HG03460 (cell line): Measurements from ENCODE around the gene WDSUB1.

ENCODE experiments used
- ATAC-seq: cut with Tn5 transposase; IDR thresholded peaks from one replicate; pipeline ENCODE4 v1.9.1; 2021; ENCODE audit not compliant: unreplicated experiment

Gene WDSUB1

DNA sequence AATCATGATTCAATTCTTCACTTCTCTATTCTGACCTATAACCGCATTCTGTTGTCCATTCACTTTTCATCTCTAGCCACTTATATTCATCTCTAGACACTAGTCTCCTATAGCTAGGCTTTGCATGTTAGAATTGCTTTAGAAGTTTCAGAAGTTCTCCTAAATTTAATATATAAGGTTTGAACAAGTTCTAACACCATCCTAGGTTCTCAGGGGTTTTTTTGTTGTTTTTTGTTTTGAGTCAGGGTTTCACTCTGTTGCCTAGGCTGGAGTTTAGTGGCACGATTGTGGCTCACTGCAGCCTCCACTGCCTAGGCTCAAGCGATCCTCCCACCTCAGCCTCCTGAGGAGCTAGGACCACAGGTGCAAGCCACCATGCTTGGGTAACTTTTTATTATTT is 19.9 kb downstream of the WDSUB1 start:
- ATAC-seq: no peak

DNA sequence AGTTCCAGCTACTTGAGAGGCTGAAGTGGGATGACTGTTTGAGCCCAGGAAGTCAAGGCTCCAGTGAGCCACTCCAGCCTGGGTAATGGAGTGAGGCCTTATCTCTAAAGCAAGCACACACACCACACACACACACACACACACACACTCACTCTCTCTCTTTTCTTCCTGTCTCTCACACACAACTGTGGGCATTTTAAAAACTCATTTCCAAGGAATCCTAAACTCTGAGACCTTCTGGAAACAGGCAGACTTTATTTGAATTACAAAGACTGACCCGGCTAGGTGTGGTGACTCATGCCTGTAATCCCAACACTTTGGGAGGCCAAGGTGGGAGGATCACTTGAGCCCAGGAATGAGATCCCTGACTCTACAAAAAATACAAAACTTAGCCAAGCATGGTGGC is 21.3 kb downstream of the WDSUB1 start:
- ATAC-seq: no peak

DNA sequence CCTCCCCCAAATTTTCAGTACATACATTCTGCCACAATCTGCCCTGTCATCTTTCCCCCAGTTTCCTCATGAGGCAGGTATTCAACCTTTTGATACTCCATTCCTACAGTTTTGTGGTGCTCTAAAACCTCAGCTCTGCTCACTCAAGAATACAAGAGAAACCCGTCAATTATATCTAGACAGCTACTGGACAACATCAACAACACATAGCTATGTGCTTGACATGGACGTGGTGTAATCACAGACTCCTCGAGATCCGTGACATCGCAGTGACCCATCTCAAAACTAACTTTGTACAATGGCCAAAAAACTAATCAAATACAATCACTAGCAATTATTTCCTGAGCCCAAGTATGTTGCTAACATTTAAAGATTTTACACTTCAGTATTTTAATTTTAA is 23.6 kb downstream of the WDSUB1 start:
- ATAC-seq: no peak

DNA sequence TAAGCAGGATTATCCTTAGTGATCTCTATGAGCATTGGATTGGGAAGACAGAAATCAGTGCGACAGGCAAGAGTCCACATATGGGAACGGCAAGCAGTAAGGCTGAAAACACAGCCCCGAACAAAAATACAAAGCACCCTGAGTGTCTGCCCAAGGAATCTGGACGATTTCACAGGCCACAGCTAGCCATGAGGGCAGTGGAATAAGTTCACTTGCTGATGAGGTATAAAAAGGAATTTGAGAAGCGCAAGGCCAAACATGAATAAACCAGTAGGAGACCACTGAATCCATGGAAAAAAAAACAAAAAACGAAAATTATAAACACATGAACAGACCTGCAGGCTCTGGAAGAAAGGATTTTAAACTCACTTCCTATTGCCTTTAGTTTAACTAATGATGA is 24.3 kb downstream of the WDSUB1 start:
- ATAC-seq: no peak

DNA sequence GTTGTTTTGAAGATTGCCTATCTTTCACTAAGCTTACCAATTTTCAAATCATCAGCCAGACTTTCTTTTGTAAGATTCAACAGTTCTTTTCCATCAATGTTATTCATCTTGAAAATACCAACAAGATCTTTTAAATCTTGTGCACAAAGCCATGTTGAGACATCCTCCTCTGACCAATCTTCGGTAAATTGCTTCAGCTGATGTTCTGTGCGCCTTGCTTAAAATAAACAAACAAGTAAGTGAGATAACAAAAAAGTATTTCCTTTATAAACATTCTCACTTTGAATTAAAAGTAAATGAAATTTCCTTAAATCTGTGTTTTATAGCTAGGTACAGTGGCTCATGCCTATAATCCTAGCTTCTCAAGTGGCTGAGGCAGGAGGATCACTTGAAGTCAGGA is 30.3 kb downstream of the WDSUB1 start:
- no peak for ATAC-seq

DNA sequence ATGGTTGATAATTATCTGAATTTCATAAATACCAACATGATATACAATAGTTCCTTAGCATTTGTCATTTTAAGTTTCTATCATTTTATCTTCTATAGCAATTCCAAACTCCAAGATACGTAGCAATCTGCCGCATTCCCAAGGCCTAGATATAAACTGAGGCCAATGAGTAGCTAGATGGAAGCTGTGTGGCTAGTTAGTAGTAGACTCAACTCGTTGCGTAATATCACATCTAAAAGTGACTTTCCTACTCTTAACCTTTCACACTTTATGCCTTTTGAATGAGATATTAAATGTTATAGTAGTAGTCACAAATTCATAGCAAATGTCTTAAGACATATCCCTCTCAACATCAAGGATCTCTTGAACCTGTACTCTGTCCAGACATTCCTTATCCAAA is 33.6 kb downstream of the WDSUB1 start:
- no peak for ATAC-seq

DNA sequence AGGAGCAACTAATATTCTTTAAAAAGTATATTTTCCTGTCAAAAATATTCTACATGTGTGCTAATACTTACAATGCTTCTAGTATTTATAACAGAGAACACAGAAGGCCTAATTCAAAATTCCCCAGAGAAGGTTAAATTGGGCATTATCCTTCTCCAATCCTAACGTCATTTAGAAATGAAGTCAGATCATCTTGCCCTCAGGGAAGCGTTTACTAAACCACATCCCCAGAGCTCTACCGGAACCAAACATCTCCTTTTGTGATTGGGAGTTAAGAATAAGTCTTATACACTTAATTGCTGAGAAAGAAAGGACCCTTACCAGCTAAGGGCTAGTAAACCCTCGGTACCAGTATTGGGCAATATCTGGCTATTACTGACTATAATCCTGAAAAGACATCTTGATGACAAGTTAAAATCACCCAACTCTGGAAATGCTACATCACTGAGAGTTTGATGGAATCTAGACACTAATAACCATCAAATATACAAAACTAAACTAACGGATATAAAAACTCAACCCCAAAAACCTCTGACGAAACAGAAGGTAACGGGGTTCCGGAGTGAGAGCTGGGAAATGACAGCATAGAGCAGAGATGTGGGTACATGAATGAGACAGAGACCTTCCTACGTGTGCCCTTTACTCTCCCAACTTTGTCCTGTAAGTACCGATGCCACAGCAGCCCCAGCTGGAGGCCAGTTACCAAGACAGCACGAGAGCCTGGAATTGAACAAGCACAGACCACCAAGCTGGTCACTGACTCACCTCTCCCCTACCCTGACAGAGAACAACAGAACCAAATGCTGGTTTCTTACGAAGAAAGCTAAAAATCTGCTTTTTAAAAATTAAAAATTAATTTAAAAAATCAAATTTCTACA is 35.0 kb downstream of the WDSUB1 start:
- ATAC-seq: no peak

DNA sequence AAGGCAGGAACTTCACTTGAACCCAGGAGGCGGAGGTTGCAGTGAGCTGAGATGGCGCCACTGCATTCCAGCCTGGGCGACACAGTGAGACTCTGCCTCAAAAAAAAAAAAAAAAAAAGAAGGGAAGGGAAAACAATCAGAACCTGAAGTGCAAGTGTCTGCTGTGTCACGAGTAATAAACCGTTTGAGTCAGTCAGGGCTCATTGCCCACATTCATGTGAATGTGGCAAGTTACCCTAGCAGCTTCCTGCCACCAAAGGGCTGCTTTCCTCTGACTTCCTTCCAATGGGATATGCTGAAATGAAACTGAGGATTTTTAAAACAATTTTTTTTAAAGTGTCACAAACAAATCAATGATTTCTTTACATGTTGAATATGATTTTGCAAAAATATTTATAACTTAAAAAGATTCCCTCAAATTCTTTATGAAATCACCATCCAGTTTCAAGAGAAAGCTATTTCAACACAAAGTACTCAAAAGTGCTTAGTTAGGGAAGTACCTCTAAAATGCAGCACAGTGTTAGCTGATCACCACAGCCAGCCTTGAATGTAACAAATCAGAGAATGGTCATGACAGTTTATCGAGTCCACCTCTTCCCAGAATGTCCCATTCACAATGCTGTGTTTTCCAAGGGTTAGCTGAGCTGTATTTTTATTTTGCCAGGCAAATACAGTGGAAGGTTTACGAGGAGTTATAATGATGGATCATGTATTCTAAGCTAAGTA is 36.4 kb downstream of the WDSUB1 start:
- ATAC-seq: peak; percentile 83

DNA sequence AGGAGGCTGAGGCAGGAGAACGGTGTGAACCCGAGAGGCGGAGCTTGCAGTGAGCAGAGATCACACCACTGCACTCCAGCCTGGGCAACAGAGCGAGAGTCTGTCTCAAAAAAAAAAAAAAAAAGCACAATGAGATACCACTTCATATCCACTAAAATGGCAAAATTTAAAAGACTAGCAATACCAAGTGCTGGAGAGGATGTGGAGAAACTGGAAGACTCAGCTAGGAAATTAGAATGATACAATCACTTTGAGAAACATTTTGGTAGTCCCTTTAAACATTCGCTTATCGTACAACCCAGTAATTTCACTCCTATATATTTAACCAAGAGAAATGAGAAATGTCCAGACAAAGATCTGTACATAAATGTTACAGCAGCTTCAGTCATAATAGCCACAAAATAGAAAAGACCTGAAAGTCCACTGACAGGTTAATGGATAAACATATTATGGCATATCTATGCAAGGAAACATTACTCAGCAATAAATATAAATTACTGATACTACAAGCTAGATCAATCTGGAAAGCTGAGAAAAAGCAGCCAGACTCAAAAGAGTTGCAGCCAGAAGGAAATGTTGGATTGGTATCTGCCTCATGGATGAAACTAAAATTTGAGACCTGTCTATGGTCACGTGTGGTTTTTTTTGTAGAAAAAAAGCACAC is 40.0 kb downstream of the WDSUB1 start:
- ATAC-seq: no peak

DNA sequence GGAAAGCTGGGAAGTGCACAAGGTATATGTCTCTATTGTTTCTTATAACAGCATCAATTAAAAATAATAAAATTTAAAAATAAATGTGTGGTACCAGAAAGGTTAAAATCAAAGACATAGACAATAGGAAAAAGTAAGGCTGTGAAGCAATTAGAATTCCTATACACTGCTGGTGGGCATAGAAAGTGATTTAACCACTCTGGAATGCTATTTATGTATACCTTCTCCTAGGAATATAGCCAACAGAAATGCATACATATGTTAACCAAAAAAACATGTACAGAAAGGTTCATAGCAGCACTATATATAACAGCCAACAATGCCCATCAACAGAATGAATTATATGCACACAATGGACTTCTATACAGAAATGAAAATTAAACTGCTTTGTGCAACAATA is 43.0 kb downstream of the WDSUB1 start:
- no peak for ATAC-seq

DNA sequence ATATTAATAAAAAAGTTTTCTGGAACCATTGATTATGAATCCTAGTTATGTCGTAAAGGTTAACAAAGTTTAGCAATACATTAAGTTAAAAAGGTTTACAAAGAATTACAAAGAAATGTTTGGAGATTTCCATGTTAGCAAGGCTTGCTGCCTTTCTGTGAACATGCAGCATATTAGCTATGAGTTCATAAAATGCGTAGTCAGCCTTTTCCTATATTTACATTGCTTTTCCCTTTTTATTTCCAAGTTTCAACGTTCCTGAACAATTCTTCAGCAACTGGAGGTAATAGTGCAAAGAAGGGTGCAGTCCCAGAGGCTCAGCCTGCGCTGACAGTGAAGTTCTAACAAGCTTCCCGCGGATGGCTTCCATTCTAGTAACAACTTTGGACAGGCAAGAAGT is 51.6 kb downstream of the WDSUB1 start:
- no peak for ATAC-seq

DNA sequence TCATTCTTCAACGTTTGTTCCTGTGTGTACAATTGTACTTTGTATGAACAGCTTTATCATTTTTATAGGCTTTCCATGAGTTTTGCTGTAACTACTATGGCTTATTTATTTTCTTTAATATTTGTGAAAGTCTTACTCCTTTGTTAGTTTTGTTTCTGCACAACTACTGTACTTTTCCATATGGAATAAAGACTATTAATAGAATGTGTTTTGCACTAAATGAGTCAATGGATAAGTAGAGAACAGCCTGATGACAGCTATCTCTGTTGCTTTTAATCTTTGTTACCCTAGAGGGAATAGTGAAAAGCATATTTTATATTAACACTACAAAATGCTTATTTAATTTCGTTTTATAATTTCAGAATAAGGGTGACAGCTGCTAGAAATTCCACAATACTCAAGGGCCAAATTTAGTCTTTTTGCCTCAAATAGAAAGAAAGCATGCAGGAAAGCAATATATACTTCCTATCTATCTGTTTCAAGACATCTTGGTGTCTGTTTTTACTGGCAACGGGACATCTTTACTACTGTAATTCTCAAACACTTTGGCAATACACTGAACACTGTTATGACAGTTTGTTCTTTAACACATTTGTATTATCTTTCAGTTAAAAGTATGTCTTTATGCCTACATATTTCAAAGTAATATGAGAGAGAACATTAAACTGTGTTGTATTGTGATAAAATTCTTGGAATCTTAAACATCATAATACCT is 53.9 kb downstream of the WDSUB1 start:
- ATAC-seq: no peak

DNA sequence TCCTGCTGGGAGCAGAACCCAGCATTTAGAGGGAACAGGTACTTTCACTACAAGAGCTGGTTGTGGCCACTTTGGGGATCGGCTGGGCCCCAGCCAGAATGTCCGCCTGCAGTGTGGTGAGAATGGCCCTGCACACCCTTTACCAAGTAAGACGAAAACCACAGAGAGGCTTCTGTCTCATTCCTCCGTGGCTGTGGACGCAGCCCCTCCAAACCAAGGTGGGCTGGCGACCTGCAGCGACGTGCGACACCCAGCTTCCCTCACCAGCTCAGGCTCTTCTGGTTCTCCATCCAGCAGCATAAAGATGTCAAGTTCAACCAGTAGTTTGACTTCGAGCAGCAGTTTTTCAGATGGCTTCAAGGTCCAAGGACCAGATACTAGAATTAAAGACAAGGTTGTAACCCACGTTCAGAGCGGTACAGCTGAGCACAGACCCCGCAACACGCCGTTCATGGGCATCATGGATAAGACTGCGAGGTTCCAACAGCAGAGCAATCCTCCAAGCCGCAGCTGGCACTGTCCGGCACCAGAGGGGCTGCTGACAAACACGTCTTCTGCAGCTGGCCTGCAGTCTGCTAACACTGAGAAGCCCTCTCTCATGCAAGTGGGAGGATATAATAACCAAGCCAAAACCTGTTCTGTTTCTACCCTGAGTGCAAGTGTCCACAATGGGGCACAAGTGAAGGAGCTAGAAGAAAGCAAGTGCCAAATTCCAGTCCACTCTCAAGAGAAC is 56.2 kb downstream of the WDSUB1 start:
- ATAC-seq: no peak

DNA sequence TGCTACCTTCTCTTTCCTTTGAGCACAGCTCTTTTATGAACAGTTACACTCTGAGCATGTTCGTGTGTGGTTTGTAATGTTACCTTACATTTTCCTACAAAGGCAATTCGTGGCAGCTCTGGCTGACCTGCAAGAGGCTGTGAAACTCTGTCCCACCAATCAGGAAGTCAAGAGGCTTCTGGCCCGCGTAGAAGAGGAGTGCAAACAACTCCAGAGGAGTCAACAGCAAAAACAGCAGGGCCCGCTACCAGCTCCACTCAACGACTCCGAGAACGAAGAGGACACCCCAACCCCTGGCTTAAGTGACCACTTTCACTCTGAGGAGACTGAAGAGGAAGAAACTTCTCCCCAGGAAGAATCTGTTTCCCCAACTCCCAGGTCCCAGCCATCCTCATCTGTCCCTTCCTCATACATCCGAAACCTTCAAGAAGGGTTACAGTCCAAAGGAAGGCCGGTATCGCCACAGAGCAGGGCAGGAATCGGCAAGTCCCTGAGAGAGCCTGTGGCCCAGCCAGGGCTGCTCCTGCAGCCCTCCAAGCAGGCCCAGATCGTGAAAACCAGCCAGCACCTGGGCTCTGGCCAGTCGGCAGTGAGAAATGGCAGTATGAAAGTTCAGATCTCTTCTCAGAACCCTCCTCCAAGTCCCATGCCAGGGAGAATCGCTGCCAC is 56.9 kb downstream of the WDSUB1 start:
- no peak for ATAC-seq

DNA sequence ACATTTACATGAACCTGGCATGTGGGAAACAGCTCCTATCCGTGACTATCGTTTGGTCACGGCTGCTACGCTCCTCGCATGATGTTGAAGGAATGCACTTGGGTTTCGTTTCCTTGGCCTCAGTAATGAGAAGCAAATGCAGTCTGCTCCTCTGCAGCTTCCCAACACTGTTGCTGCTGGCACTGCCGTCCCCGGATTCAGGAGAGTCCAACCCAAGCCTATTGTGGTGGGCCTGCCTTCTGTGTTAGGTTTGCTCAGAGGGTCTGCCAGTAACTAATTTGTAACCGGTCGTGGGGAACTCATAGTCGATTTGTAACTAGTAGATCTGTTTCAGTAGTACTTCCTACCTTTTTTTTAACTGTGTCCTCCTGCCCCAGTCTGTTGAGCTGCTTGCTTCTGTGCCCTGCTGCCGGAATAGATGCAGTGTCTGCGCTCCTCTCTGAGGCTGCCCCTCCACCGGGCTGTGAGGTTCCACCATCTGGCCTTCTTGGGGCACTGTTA is 58.4 kb downstream of the WDSUB1 start:
- ATAC-seq: no peak

DNA sequence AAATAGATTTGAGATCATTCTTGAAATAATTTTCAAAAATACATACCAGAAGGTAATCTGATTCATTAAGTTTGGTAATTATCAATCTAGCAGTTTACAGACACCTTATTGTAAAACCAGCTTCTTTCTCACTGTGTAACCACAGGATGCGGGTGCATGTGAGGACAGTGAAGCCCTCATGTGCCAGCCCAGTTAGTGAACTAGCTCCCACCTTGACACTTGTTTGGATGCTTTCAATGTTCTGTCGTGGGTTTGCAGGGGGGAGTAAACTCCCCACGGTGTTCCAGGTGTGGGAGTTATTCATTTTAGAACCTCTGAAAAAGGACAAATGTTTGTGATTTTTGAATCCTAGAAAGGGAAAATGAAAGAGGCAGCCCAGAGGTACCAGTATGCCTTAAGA is 59.0 kb downstream of the WDSUB1 start:
- no peak for ATAC-seq

DNA sequence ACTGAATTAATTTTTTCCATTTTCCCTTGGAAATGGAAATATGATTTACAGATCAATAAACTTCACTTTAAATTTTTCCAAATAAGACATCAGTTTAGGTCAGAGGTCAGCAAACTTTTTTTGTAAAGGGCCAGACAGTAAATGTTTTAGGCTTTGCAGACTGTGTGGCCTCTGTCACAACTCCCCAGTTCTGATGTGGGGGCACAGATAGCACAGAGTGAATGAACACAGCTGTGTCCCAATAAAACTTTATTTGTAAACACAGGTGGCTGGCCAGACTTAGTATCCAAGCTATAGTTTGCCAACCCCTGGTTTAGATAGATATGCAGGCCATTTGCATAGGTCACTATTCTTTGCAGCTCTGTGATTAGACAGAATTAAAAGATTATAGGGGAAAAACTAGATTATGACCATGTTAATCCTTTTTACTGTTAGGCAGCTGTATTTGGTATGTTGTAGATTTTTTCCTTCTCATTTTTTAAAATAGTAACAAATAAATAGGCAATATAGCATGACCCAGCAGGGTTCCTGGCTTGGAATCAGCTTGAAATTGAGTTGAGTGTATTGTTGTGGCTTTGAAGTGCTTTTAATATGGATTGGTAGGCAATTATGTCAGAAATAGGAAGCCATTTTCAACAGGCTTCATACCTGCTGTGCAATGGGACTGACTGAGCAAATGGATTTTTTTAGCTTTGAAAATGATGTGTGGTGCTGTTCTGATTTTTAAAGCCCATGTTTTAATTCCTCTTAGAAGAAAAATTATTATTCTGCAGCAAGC is 59.7 kb downstream of the WDSUB1 start:
- no peak for ATAC-seq

DNA sequence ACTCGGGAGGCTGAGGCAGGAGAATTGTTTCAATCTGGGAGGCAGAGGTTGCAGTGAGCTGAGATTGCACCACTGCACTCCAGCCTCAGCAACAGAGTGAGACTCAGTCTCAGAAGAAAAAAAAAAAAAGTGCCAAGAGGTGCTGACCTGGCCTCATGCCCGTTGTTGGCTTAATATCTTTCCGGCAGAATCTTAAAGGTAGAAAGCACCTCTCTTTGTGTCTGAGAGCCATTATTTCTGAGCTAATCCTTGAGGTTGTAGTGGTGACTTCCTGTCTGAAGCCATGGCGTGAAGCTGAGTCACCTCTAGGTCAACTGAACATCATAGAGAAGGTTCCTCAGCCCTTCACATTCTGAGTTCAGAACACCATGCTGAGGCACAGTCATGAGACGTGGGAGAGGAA is 60.4 kb downstream of the WDSUB1 start:
- ATAC-seq: peak; percentile 55
